CD8-positive, alpha-beta memory T cell (primary cell): ENCODE results near the gene CATSPERZ. TPM values are rescaled to one million over a fixed set of nuclear protein-coding genes. Genes with fewer than 3 reads are reported as not detected.
"Not testable (repeated sequence)": the region's sequence is repeated elsewhere in the genome, so short reads cannot be mapped to it uniquely, and the experiment has no call there.

Experiments
- CTCF ChIA-PET: fragments of 350-600 bp; sonication (Branson Sonifier 250); formaldehyde crosslinking; loops from one replicate; lab custom pipeline; 2021; ENCODE audit warnings: antibody characterized with exemption; lab: Charles Lee
- POLR2A ChIA-PET: fragments of 350-600 bp; sonication (Branson Sonifier 250); formaldehyde crosslinking; loops from one replicate; lab custom pipeline; 2021; ENCODE audit warnings: antibody characterized with exemption; lab: Charles Lee
- DNase-seq, 5 donors: peaks; one replicate each; pipeline versions ENCODE4 v3.0.0 to v3.0.0-alpha.2; 2020 to 2022; ENCODE audit warnings: mixed read lengths in 1 of 5
- H3K27ac ChIP-seq: one replicate; pipeline ENCODE4 v1.7.0; 2013; ENCODE audit warnings: low read depth, mild to moderate bottlenecking, low read length, moderate library complexity
- H3K27me3 ChIP-seq: 2 replicates; pipeline ENCODE4 v1.7.0; 2013; ENCODE audit warnings: low read length, mild to moderate bottlenecking; ENCODE audit not compliant: insufficient read depth, poor library complexity, severe bottlenecking
- H3K36me3 ChIP-seq: 2 replicates; pipeline ENCODE4 v1.7.0; 2013; ENCODE audit warnings: mild to moderate bottlenecking, low read length, moderate library complexity; ENCODE audit not compliant: insufficient read depth
- H3K4me1 ChIP-seq: 2 replicates; pipeline ENCODE4 v1.7.0; 2013; ENCODE audit warnings: mild to moderate bottlenecking, low read length, moderate library complexity; ENCODE audit not compliant: insufficient read depth
- H3K4me3 ChIP-seq: 2 replicates; pipeline ENCODE4 v1.7.0; 2013; ENCODE audit warnings: mild to moderate bottlenecking, low read length
- H3K9me3 ChIP-seq: 2 replicates; pipeline ENCODE4 v1.7.0; 2013; ENCODE audit warnings: mild to moderate bottlenecking, low read length
- H3K27ac Mint-ChIP-seq, 8 donors: one replicate each; pipeline ENCODE4 v1.8.0; 2020 to 2021; ENCODE audit warnings: mixed read lengths in 8 of 8, mild to moderate bottlenecking in 6 of 8, inconsistent platforms in 3 of 8, moderate library complexity in 3 of 8
- H3K27me3 Mint-ChIP-seq, 2 donors: one replicate each; pipeline ENCODE4 v1.8.0; 2020 to 2021; ENCODE audit warnings: mixed read lengths in 2 of 2, mild to moderate bottlenecking in 1 of 2, moderate library complexity in 1 of 2
- H3K36me3 Mint-ChIP-seq, 3 donors: one replicate each; pipeline ENCODE4 v1.8.0; 2020 to 2021; ENCODE audit warnings: mixed read lengths in 3 of 3, inconsistent platforms in 1 of 3, mild to moderate bottlenecking in 1 of 3
- H3K4me1 Mint-ChIP-seq, 3 donors: one replicate each; pipeline ENCODE4 v1.8.0; 2020 to 2021; ENCODE audit warnings: mixed read lengths in 3 of 3, inconsistent platforms in 1 of 3, mild to moderate bottlenecking in 1 of 3
- H3K4me3 Mint-ChIP-seq, 7 donors: one replicate each; pipeline ENCODE4 v1.8.0; 2020 to 2021; ENCODE audit warnings: mixed read lengths in 7 of 7, mild to moderate bottlenecking in 6 of 7, moderate library complexity in 4 of 7, inconsistent platforms in 2 of 7
- H3K9me3 Mint-ChIP-seq, 5 donors: one replicate each; pipeline ENCODE4 v1.8.0; 2020 to 2022; ENCODE audit warnings: mixed read lengths in 5 of 5, mild to moderate bottlenecking in 3 of 5, moderate library complexity in 2 of 5, inconsistent platforms in 1 of 5
- polyA plus RNA-seq: library from polyadenylated mRNA; unstranded; fragments of 300-500 nt; fragmentation: Illumina TruSeq; gene quantifications from one replicate; pipeline ENCODE4 v1.2.3, GENCODE V29; 2021
- total RNA-seq, 2 experiments: library from RNA; stranded (reverse); gene quantifications; one replicate each; pipeline ENCODE4 v1.2.3, GENCODE V29; 2021

CATSPERZ gene
- total and polyA plus RNA-seq, 3 experiments from 2014 or later, result not detected

GRCh38 chr11:64307795-64308194, 7.6 kb downstream of the CATSPERZ start:
- H3K4me3 Mint-ChIP-seq, result peak overlapping the region in 6 of 7 donors; percentile 23 to 96 (median 60)
- not testable (repeated sequence) for DNase-seq, H3K4me3 ChIP-seq, H3K27me3 ChIP-seq, H3K36me3 ChIP-seq, H3K9me3 Mint-ChIP-seq, H3K9me3 ChIP-seq, H3K27me3 Mint-ChIP-seq, H3K27ac ChIP-seq
- ChIA-PET CTCF (interaction anchor here (1.1 kb wide), 1 partner anchor 103 kb away, joined by 3 read pairs; no protein-coding TSS in a partner anchor), POLR2A (interaction anchor here (0.6 to 0.7 kb wide), 3 partner anchors 10 to 57 kb away, joined by 3 to 5 read pairs (median 4); partner anchors contain the start of gene PRDX5)
- H3K4me1 Mint-ChIP-seq, result peaks cover 24 to 40% (median 25%) of the 10 kb centered on the region in 3 donors
- peaks cover 0 to 27% (median 3%) of the 10 kb centered on the region in 3 donors for H3K36me3 Mint-ChIP-seq
- peak overlapping the region in 6 of 8 donors; percentile 24 to 86 (median 70) for H3K27ac Mint-ChIP-seq
- H3K4me1 ChIP-seq, result peaks cover 20% of the 10 kb centered on the region

- CTCF ChIA-PET, result interaction anchor here (0.9 to 1.6 kb wide), 3 partner anchors 19 to 106 kb away, joined by 3 to 7 read pairs (median 4); partner anchors contain the start of gene FERMT3
These were observed 12.8 kb downstream of the CATSPERZ start for GRCh38 chr11:64312947-64313346.

GRCh38 chr11:64313491-64314145, 13.5 kb downstream of the CATSPERZ start:
- H3K4me3 Mint-ChIP-seq, result peak overlapping the region in 1 of 7 donors; percentile 58
- no peak overlapping the region for H3K27ac ChIP-seq
- H3K4me1 Mint-ChIP-seq, result peaks cover 33 to 37% (median 35%) of the 10 kb centered on the region in 3 donors
- no peak for DNase-seq
- H3K27me3 Mint-ChIP-seq, result peaks cover 0 to 7% of the 10 kb centered on the region in 2 donors
- H3K36me3 ChIP-seq, result no peaks in the 10 kb centered on the region
- H3K9me3 Mint-ChIP-seq, result no peaks in the 10 kb centered on the region
- no peak overlapping the region for H3K4me3 ChIP-seq
- H3K27me3 ChIP-seq, result no peaks in the 10 kb centered on the region
- H3K27ac Mint-ChIP-seq, result peak overlapping the region in 4 of 8 donors; percentile 64 to 93 (median 76)
- peaks cover 8% of the 10 kb centered on the region for H3K4me1 ChIP-seq
- H3K9me3 ChIP-seq, result no peaks in the 10 kb centered on the region
- ChIA-PET CTCF (interaction anchor here (1.3 to 1.6 kb wide), 2 partner anchors 18 to 107 kb away, joined by 3 to 7 read pairs; partner anchors contain the start of gene FERMT3), POLR2A (no interaction called here)
- peaks cover 0 to 55% (median 6%) of the 10 kb centered on the region in 3 donors for H3K36me3 Mint-ChIP-seq

More at GRCh38 chr11:64312947-64313346, 12.8 kb downstream of the CATSPERZ start:
- DNase-seq, result no peak
- H3K27me3 Mint-ChIP-seq, result peaks cover 0 to 7% of the 10 kb centered on the region in 2 donors
- H3K4me3 ChIP-seq, result no peak overlapping the region
- H3K4me3 Mint-ChIP-seq, result peak overlapping the region in 1 of 7 donors; percentile 58
- H3K4me1 Mint-ChIP-seq, result peaks cover 28 to 32% (median 31%) of the 10 kb centered on the region in 3 donors
- H3K36me3 ChIP-seq, result no peaks in the 10 kb centered on the region
- peaks cover 8% of the 10 kb centered on the region for H3K4me1 ChIP-seq
- no peaks in the 10 kb centered on the region for H3K27me3 ChIP-seq
- peak overlapping the region in 7 of 8 donors; percentile 4 to 93 (median 81) for H3K27ac Mint-ChIP-seq
- no peaks in the 10 kb centered on the region for H3K9me3 Mint-ChIP-seq
- POLR2A ChIA-PET, result no interaction called here
- H3K9me3 ChIP-seq, result no peaks in the 10 kb centered on the region
- H3K27ac ChIP-seq, result no peak overlapping the region
- peaks cover 0 to 50% (median 6%) of the 10 kb centered on the region in 3 donors for H3K36me3 Mint-ChIP-seq

GRCh38 chr11:64314146-64314804, 14.1 kb downstream of the CATSPERZ start:
- Mint-ChIP-seq H3K36me3 (peaks cover 0 to 55% (median 6%) of the 10 kb centered on the region in 3 donors), H3K27ac (peak overlapping the region in 3 of 8 donors; percentile 68 to 80 (median 74))
- no peaks in the 10 kb centered on the region for H3K36me3 ChIP-seq

GRCh38 chr11:64314805-64315561, 14.8 kb downstream of the CATSPERZ start:
- Histone ChIP-seq H3K27ac (no peak overlapping the region), H3K4me3 (no peak overlapping the region), H3K4me1 (peaks cover 14% of the 10 kb centered on the region), H3K9me3 (no peaks in the 10 kb centered on the region), H3K36me3 (no peaks in the 10 kb centered on the region), H3K27me3 (no peaks in the 10 kb centered on the region)
- Mint-ChIP-seq H3K27me3 (peaks cover 0 to 7% of the 10 kb centered on the region in 2 donors), H3K4me1 (peaks cover 40 to 48% (median 41%) of the 10 kb centered on the region in 3 donors), H3K36me3 (peaks cover 0 to 56% (median 6%) of the 10 kb centered on the region in 3 donors), H3K9me3 (no peaks in the 10 kb centered on the region), H3K27ac (peak overlapping the region in 5 of 8 donors; percentile 15 to 80 (median 38)), H3K4me3 (peak overlapping the region in 3 of 7 donors; percentile 5 to 62 (median 12))
- CTCF ChIA-PET, result no interaction called here
- POLR2A ChIA-PET, result no interaction called here
- DNase-seq, result no peak

More at GRCh38 chr11:64314146-64314804, 14.1 kb downstream of the CATSPERZ start:
- ChIA-PET CTCF (interaction anchor here (1.3 to 1.6 kb wide), 2 partner anchors 17 to 108 kb away, joined by 3 to 7 read pairs; partner anchors contain the start of gene FERMT3), POLR2A (no interaction called here)
- H3K4me3 Mint-ChIP-seq, result no peak overlapping the region
- peaks cover 37 to 43% (median 40%) of the 10 kb centered on the region in 3 donors for H3K4me1 Mint-ChIP-seq
- Histone ChIP-seq H3K4me3 (no peak overlapping the region), H3K27ac (no peak overlapping the region), H3K27me3 (no peaks in the 10 kb centered on the region), H3K4me1 (peaks cover 13% of the 10 kb centered on the region), H3K9me3 (no peaks in the 10 kb centered on the region)
- H3K27me3 Mint-ChIP-seq, result peaks cover 0 to 7% of the 10 kb centered on the region in 2 donors
- no peaks in the 10 kb centered on the region for H3K9me3 Mint-ChIP-seq
- no peak for DNase-seq

- not testable (repeated sequence) for H3K9me3 Mint-ChIP-seq, H3K27me3 Mint-ChIP-seq, H3K27me3 ChIP-seq, H3K9me3 ChIP-seq, DNase-seq, H3K4me3 ChIP-seq, H3K36me3 ChIP-seq
- Mint-ChIP-seq H3K4me1 (peaks cover 38 to 52% (median 40%) of the 10 kb centered on the region in 3 donors), H3K36me3 (peaks cover 1 to 61% (median 7%) of the 10 kb centered on the region in 3 donors), H3K4me3 (peak overlapping the region; percentile 89 to 97 (median 94)), H3K27ac (peak overlapping the region; percentile 98 to 100 (median 99))
- Histone ChIP-seq H3K27ac (peak overlapping the region; percentile 97), H3K4me1 (peaks cover 14% of the 10 kb centered on the region)
- POLR2A ChIA-PET, result interaction anchor here (0.5 to 3.4 kb wide), 3 partner anchors 26 to 111 kb away, joined by 4 to 33 read pairs (median 16); no protein-coding TSS in a partner anchor
- CTCF ChIA-PET, result interaction anchor here (1.2 to 3.6 kb wide), 6 partner anchors 11 to 45 kb away, joined by 4 to 61 read pairs (median 24); partner anchors contain the start of genes CATSPERZ, CCDC88B and ESRRA
These were observed 15.7 kb downstream of the CATSPERZ start for GRCh38 chr11:64315667-64316526.
